ENCODE data around the gene IL6ST. TPM values are rescaled to one million over a fixed set of nuclear protein-coding genes. Genes with fewer than 3 reads are reported as not detected.
"Not testable (repeated sequence)": the region's sequence is repeated elsewhere in the genome, so short reads cannot be mapped to it uniquely, and the experiment has no call there.

IL6ST gene
- total RNA-seq, 1 experiment from 2014 or later: 127 TPM

- DNase-seq: peak; percentile 63
- Histone ChIP-seq H3K4me3 (no peak overlapping the region), H3K27me3 (no peaks in the 10 kb centered on the region), H3K36me3 (no peaks in the 10 kb centered on the region), H3K9me3 (no peaks in the 10 kb centered on the region)
Measured at GRCh38 chr5:56012281-56012963, 17.7 kb upstream of the IL6ST start.

GRCh38 chr5:56011835-56012234 lies 17.1 kb upstream of the IL6ST start:
- Histone ChIP-seq H3K36me3 (no peaks in the 10 kb centered on the region), H3K27me3 (no peaks in the 10 kb centered on the region), H3K9me3 (no peaks in the 10 kb centered on the region), H3K4me3 (no peak overlapping the region)
- peak; percentile 83 for DNase-seq

DNA sequence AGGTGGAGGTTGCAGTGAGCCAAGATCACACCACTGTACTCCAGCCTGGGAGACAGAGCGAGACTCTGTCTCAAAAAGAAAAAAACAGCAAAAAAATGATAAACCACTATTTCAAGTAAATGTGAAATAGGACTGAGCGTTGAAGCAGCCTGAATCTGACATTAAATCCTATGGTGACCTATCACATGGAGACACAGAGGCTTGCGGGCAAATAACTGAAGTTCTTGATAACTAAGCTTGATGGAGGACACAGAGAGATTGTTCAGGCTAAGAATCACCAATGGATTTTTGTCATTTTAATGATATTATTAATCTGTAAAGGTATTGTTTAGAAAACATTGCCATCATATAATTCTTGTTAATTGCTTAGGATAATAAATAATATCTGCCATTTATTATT lies 15.7 kb upstream of the IL6ST start:
- Histone ChIP-seq H3K9me3 (no peaks in the 10 kb centered on the region), H3K4me3 (no peak overlapping the region), H3K36me3 (no peaks in the 10 kb centered on the region), H3K27me3 (no peaks in the 10 kb centered on the region)
- DNase-seq: no peak

DNA sequence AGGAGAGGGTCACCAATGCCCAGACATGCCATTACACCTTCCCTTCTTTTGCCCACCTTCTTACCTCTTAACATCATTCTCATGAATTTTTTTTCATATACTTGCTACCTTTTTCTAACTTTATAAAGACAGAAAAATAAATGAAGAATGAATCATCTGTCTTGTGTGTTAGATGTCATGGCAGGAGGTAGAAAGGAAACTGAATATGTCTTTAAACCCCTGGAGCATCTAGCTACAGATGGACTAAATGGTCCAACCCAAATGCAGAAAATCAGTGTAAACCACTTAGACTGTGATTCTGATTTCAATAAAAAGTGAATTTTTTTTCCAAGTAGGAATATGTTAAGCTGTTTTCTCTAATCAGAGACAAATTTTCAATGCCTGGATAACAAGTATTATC lies 11.8 kb upstream of the IL6ST start:
- DNase-seq: no peak
- H3K36me3 ChIP-seq: no peaks in the 10 kb centered on the region
- H3K9me3 ChIP-seq: peaks cover 10% of the 10 kb centered on the region
- no peak overlapping the region for H3K4me3 ChIP-seq
- H3K27me3 ChIP-seq: no peaks in the 10 kb centered on the region

- no peak for DNase-seq
Measured at GRCh38 chr5:56006094-56006493, 11.3 kb upstream of the IL6ST start.

DNA sequence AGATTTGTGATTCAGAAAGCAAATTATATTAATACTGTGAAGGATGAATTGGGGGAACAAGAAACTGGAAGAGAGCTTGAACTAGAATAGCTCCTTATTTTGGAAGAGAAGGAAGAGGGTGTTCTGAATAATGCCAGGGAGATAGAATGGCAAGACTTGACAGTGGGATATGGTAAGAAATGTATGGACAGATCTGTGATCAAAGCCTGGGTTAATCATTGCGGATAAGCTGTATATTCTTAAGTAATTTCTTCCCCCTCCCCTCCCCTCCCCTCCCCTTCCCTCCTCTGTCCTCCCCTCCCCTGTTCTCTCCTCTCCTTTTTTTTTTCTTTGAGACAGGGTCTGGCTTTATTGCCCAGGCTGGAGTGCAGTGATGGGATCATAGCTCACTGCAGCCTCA lies 10.1 kb upstream of the IL6ST start:
- no peak overlapping the region for H3K4me3 ChIP-seq
- DNase-seq: no peak

More at GRCh38 chr5:56006094-56006493, 11.3 kb upstream of the IL6ST start:
- no peaks in the 10 kb centered on the region for H3K27me3 ChIP-seq
- H3K9me3 ChIP-seq: peaks cover 12% of the 10 kb centered on the region
- no peak overlapping the region for H3K4me3 ChIP-seq
- no peaks in the 10 kb centered on the region for H3K36me3 ChIP-seq

GRCh38 chr5:56003679-56004078 lies 8.9 kb upstream of the IL6ST start:
- no peak overlapping the region for H3K4me3 ChIP-seq
- H3K27me3 ChIP-seq: no peaks in the 10 kb centered on the region
- DNase-seq: peak; percentile 84
- H3K36me3 ChIP-seq: no peaks in the 10 kb centered on the region
- peaks cover 12% of the 10 kb centered on the region for H3K9me3 ChIP-seq

More for the DNA sequence above, 10.1 kb upstream of the IL6ST start:
- no peaks in the 10 kb centered on the region for H3K36me3 ChIP-seq
- H3K27me3 ChIP-seq: no peaks in the 10 kb centered on the region
- H3K9me3 ChIP-seq: peaks cover 12% of the 10 kb centered on the region

- peak; percentile 94 for DNase-seq
- Histone ChIP-seq H3K9me3 (peaks cover 12% of the 10 kb centered on the region), H3K36me3 (no peaks in the 10 kb centered on the region), H3K27me3 (no peaks in the 10 kb centered on the region), H3K4me3 (no peak overlapping the region)
Measured at GRCh38 chr5:56003179-56003578, 8.4 kb upstream of the IL6ST start.

DNA sequence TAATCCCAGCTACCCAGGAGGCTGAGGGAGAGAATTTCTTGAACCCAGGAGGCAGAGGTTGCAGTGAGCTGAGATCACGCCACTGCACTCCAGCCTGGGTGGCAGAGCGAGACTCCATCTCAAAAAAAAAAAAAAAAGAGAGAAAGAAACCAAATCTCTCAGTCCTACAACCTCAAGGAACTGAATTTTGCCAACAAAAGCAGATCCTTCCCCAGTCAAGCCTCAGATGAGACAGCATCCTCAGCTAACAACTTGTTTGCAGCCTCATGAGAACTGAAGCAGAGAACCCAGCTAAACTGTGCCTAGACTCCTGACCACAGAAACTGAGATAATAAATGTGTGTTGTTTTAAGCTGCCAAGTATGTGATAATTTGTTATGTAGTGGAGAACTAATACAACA lies 7.5 kb upstream of the IL6ST start:
- no peak for DNase-seq
- Histone ChIP-seq H3K36me3 (no peaks in the 10 kb centered on the region), H3K4me3 (no peak overlapping the region), H3K9me3 (peaks cover 12% of the 10 kb centered on the region), H3K27me3 (no peaks in the 10 kb centered on the region)

DNA sequence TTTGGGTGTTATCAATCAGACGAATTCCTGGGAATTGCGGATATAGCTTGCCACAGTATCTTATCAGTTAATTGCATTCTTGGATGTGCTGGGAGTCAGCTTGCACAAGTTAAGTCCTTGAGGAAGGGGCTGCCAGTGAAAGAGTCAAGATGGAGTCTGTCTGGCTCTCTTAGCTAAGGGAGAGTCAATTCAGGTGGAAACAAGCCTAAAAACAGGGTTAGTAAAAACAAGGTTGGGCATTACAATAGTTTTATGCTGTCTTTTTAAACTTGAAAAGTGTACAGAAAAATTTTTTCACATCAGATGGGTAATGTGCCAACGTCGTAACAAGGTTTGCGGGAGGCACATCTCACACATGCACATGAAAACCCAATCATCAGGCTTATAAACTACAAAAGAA lies 5.5 kb upstream of the IL6ST start:
- not testable (repeated sequence) for H3K36me3 ChIP-seq, DNase-seq, H3K4me3 ChIP-seq, H3K27me3 ChIP-seq
- peaks cover 12% of the 10 kb centered on the region for H3K9me3 ChIP-seq

DNA sequence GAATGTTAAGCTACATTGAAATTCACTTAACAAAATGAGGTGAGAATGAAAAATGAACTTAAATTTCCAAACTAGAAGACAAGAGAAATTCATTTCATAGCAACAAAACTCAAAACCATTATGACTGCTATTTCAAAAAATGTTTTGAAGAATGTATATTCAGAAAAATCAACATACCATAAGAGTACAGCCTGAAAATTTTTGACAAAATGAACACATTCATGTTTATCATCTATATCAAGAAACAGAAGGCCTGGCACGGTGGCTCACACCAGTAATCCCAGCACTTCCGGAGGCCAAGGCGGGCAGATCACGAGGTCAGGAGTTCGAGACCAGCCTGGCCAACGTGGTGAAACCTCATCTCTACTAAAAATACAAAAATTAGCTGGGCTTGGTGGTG lies 4.2 kb upstream of the IL6ST start:
- Histone ChIP-seq H3K36me3 (no peaks in the 10 kb centered on the region), H3K9me3 (peaks cover 12% of the 10 kb centered on the region), H3K27me3 (no peaks in the 10 kb centered on the region), H3K4me3 (no peak overlapping the region)
- no peak for DNase-seq

DNA sequence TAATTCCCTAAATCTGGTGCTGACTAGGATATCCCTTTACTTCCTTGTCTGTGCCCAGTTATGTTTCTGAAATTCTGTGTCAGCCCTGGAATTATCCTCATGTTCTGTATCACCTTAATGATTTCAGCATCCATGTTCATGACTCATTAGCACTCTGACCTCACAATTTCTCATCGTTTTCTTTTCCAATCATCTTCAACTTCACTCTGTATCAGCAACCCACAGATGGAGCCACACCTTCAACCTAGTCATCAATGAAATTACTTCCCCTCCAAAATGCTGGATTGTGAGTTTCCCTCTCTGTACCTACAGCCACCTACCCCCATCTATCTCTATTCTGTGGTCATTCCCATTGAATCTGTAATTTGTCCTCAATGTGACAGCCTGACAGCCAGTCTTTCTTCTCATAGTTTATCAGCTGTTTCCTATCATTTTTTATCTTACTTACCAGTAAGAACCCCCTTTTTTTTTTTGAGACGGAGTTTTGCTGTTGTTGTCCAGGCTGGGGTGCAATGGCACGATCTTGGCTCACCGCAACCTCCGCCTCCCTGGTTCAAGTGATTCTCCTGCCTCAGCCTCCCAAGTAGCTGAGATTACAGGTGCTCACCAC lies 3.1 kb upstream of the IL6ST start:
- no peaks in the 10 kb centered on the region for H3K27me3 ChIP-seq
- no peak overlapping the region for H3K4me3 ChIP-seq
- no peak for DNase-seq
- peaks cover 12% of the 10 kb centered on the region for H3K9me3 ChIP-seq
- H3K36me3 ChIP-seq: no peaks in the 10 kb centered on the region; the same call in 1 of the 2 replicates

GRCh38 chr5:55994998-55995914 lies 493 bp upstream of the IL6ST start:
- Histone ChIP-seq H3K36me3 (peaks cover 10% of the 10 kb centered on the region), H3K27me3 (no peaks in the 10 kb centered on the region), H3K4me3 (peak overlapping the region; percentile 95), H3K9me3 (no peaks in the 10 kb centered on the region; the same call in 1 of the 2 replicates)
- DNase-seq: peak; percentile 99

GRCh38 chr5:55993731-55994494 lies 850 bp downstream of the IL6ST start:
- Histone ChIP-seq H3K27me3 (no peaks in the 10 kb centered on the region), H3K9me3 (no peaks in the 10 kb centered on the region; the same call in 1 of the 2 replicates), H3K4me3 (peak overlapping the region; percentile 95), H3K36me3 (peaks cover 18% of the 10 kb centered on the region)
- no peak for DNase-seq

DNA sequence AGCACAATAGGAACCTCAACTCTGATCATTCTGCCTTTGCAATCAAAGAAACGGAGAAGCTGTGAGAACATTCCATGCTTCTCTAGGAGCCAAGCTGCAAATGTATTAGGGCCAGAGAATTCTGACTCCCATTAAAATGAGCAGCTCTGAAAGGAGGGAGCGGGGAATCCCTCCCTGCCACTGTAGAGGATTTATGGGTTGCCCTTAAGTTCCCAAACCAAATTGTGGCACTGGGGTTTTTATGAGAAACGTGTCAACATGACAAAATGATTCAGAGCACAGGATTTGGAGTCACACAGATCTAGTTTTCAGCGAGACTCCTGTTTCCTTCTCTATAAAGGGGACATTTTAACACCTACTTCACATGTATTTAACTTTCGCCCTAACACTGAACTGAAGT lies 1.8 kb downstream of the IL6ST start:
- Histone ChIP-seq H3K36me3 (peaks cover 22% of the 10 kb centered on the region), H3K9me3 (no peaks in the 10 kb centered on the region), H3K27me3 (no peaks in the 10 kb centered on the region), H3K4me3 (peak overlapping the region; percentile 95)
- no peak for DNase-seq

- no peak for DNase-seq
- Histone ChIP-seq H3K9me3 (peaks cover 8% of the 10 kb centered on the region), H3K4me3 (peak overlapping the region; percentile 95)
Measured at GRCh38 chr5:55991768-55992486, 2.8 kb downstream of the IL6ST start.

More at GRCh38 chr5:55991768-55992486, 2.8 kb downstream of the IL6ST start:
- no peaks in the 10 kb centered on the region for H3K27me3 ChIP-seq
- H3K36me3 ChIP-seq: peaks cover 32% of the 10 kb centered on the region

All from MG63 (cell line).